HG03066 (cell line): ENCODE data around the gene TMCC3.
A peak's percentile ranks its signal among the peaks of the same experiment; 100 is the strongest.

Experiments
- ATAC-seq: cut with Tn5 transposase; IDR thresholded peaks from one replicate; pipeline ENCODE4 v1.9.1; 2021; ENCODE audit warnings: low read depth; ENCODE audit not compliant: unreplicated experiment

Gene TMCC3

DNA sequence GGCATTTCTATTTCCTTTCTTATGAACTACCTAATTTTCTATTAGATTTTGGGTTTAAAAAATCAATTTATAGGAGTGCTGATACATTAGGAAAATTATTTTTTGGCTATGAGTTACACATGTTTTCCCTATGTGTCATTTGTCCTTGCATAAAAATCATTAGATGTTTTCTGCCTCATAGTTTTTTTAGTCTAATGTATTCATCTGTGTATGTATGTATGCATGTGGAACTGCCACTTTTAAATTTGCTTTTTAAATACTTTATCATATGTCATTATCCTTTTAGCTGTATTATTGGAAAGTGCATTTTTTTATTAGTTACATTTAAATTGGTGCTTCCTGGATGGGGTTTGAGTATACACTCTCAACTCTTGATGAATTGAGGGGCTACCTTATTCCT lies 112.0 kb downstream of the TMCC3 start:
- ATAC-seq = no peak

DNA sequence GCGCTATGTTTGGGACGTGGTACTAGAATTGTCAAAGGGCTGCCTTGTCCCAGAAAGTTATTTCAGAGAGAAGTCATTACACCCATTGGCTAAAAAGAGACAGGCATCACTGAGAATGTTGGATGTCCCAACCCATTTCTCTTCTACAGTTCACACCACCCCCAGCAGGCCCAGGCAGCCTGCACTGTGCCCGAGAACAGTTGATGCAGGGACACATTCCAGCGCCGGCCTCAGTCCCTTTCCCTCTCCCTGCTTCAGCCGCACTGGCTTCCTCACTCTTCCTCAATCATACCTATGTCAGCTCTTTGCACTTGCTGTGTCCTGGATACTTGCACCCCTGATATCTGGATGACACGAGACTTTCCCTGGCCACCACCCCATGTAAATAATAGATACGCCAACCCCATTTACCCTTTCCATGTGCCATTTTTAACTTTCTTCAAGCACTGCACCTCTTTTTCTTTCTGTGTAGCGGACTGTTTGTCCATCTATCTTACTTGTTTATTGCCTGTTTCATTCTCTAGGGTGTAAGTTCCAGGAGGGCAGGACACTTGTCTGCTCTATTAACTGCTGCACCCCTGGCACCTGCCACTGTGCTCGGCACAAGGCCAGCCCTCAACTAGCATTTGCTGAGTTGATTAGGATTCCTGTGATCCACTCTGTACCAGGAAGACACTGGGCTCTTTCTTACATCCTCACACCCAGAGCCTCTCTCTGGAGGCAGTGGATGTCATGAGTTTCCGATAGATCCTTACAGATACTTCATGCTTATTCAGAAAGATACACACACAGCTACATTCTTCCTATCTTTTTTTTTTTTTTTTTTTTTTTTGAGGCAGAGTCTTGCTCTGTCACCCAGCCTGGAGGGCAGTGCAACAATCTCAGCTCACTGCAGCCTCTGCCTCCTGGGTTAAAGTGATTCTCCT lies 114.1 kb downstream of the TMCC3 start:
- no peak for ATAC-seq

DNA sequence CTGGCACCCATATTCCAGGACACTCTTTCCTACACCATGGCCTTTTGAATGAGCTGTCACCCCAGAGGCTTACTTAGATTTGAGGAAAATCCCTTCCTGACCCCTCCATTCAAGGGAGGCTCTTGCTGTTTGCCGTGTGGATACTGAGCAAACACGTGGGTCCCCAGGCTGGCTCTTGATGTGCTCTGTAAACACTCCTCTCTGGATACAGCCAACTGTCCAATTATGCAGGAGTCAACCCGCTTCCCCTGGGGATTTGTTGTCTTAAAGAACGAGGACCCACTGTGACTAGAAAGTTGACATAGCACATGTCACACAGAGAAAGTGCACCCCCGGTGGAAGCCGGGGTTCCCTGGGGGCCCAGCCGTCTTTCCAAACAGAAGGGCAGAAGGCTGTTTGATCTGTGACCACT lies 114.8 kb downstream of the TMCC3 start:
- no peak for ATAC-seq

DNA sequence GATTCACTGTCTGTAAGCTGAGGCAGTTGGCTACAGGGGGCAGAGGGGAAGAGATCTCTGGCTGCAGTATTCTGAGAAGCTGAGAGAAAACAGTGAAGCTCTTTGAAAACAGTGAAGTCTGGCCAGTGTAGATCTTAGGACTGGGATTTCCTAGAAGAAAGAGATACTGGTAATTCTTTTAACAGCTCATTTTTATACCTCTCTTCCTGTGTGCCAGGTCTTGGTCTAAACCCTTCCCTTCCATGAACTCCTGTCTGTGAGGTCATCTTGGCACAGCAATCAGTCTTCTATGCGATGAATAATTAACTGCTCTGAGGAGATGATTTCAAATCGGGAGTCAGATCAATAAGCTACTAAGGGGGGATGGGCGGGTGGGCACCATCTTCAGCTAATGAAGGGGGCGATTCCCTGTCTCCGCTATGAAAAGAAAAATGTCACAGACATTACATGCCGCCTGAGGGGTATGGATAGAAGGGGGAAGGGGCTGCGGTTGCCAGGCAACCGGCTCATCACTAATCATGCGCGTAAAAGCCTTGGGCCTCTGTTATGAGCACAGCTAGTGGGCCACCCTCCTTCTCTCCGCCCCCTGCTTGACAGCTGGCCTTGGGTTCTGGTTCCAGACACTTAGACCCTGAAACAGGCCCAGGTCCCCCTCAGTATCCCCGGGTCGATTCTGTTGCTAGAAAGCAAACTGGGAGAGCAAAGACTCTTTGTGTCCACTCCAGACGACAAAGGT lies 115.4 kb downstream of the TMCC3 start:
- no peak for ATAC-seq

DNA sequence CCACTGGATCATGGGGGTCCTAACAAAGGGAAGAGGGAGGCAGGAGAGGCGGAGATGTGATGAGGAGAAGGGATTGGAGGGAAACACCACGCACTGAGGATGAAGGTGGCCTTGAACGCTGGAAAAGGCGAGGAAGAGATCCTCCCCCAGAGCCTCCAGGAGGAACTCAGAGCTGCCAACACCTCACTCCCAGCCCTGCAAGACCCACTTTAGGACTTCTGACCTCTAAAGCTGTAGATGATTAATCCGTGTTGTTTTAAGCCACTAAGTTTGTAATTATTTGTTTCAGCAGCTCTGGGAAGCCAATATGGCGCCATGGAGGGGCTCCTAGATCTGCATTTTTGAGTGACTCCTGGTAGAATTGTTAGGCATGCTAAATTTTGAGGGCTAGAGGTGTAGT lies 116.1 kb downstream of the TMCC3 start:
- ATAC-seq = no peak

GRCh38 chr12:94532490-94533422 lies 117.6 kb downstream of the TMCC3 start:
- peak; percentile 74 for ATAC-seq

- no peak for ATAC-seq
Observed at GRCh38 chr12:94531196-94531720, 119.1 kb downstream of the TMCC3 start.

- no peak for ATAC-seq
Observed at GRCh38 chr12:94525951-94526350, 124.4 kb downstream of the TMCC3 start.
